WTC11 (cell line): ENCODE data around the gene SMKR1.

Experiments used
- CREB1 ChIP-seq: sonication (generic); formaldehyde crosslinking; IDR thresholded peaks from 2 replicates; pipeline ENCODE4 v1.8.0; 2023; ENCODE audit warnings: mild to moderate bottlenecking, missing genetic modification reagents
- ELF4 ChIP-seq: sonication (generic); formaldehyde crosslinking; IDR thresholded peaks from 2 replicates; pipeline ENCODE4 v1.8.1; 2022; ENCODE audit warnings: low read depth, mild to moderate bottlenecking, moderate library complexity, missing genetic modification reagents
- FOXJ3 ChIP-seq: sonication (generic); formaldehyde crosslinking; IDR thresholded peaks from 2 replicates; pipeline ENCODE4 v1.9.0; 2021; ENCODE audit warnings: missing genetic modification reagents, mild to moderate bottlenecking, borderline replicate concordance
- FOXP1 ChIP-seq: sonication (generic); formaldehyde crosslinking; IDR thresholded peaks from 2 replicates; pipeline ENCODE4 v1.8.0; 2022; ENCODE audit warnings: missing genetic modification reagents, mild to moderate bottlenecking, moderate library complexity, borderline replicate concordance
- RELA ChIP-seq: sonication (generic); formaldehyde crosslinking; IDR thresholded peaks from 2 replicates; pipeline ENCODE4 v1.8.1; 2022; ENCODE audit warnings: missing genetic modification reagents, mild to moderate bottlenecking, borderline replicate concordance
- ZNF219 ChIP-seq: sonication (generic); formaldehyde crosslinking; IDR thresholded peaks from 2 replicates; pipeline ENCODE4 v1.8.0; 2023; ENCODE audit warnings: missing genetic modification reagents, mild to moderate bottlenecking, borderline replicate concordance
- TF ChIP-seq, protein P1 (sequence below): fragments of 200-600 bp; IDR thresholded peaks from 2 replicates; pipeline ENCODE4 v1.8.0; 2022; ENCODE audit warnings: antibody characterized with exemption
- TF ChIP-seq, protein P2 (sequence below): fragments of 250-450 bp; sonication (Bioruptor Pico); IDR thresholded peaks from 2 replicates; pipeline ENCODE4 v1.9.0; 2021; ENCODE audit warnings: mild to moderate bottlenecking, borderline replicate concordance
- TF ChIP-seq, protein P3 (sequence below): sonication (generic); formaldehyde crosslinking; IDR thresholded peaks from 2 replicates; pipeline ENCODE4 v1.8.0; 2022; ENCODE audit warnings: mild to moderate bottlenecking, missing genetic modification reagents
- TF ChIP-seq, protein P4 (sequence below): sonication (generic); formaldehyde crosslinking; IDR thresholded peaks from 2 replicates; pipeline ENCODE4 v1.8.1; 2022; ENCODE audit warnings: mild to moderate bottlenecking, moderate library complexity, missing genetic modification reagents
- TF ChIP-seq, protein P5 (sequence below): sonication (generic); formaldehyde crosslinking; IDR thresholded peaks from 2 replicates; pipeline ENCODE4 v1.8.1; 2023; ENCODE audit warnings: mild to moderate bottlenecking, missing genetic modification reagents, moderate library complexity
- TF ChIP-seq, protein P6 (sequence below): sonication (generic); formaldehyde crosslinking; IDR thresholded peaks from 2 replicates; pipeline ENCODE4 v1.8.0; 2023; ENCODE audit warnings: missing genetic modification reagents, mild to moderate bottlenecking, borderline replicate concordance
- TF ChIP-seq, protein P7 (sequence below): sonication (generic); formaldehyde crosslinking; IDR thresholded peaks from 2 replicates; pipeline ENCODE4 v1.8.0; 2022; ENCODE audit warnings: mild to moderate bottlenecking, missing genetic modification reagents

DNA sequence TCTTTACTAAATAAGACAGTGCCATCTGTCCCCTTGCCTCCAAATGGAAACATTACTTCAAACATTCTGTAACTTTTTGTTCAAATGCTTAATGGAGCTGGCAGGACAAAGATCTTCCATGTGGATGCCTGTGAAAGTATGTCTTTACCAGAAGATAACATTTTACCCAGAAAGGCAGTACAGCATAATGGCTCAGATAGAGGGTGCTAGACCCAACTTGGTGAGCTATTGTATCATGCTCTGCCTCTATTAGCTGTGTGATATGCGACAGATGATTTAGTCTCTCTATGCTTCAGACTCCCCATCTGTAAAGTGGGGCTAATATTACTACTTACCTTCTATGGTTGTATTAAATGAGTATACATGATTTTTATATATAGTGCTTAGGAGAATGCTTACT is 8.8 kb upstream of the SMKR1 start:
- TF ChIP-seq FOXP1 (no peak), FOXJ3 (no peak), RELA (CRISPR knock-in tag) (no peak), ELF4 (CRISPR knock-in tag) (no peak), ZNF219 (CRISPR knock-in tag) (no peak), CREB1 (CRISPR knock-in tag) (no peak)
- TF ChIP-seq, protein P1, sequence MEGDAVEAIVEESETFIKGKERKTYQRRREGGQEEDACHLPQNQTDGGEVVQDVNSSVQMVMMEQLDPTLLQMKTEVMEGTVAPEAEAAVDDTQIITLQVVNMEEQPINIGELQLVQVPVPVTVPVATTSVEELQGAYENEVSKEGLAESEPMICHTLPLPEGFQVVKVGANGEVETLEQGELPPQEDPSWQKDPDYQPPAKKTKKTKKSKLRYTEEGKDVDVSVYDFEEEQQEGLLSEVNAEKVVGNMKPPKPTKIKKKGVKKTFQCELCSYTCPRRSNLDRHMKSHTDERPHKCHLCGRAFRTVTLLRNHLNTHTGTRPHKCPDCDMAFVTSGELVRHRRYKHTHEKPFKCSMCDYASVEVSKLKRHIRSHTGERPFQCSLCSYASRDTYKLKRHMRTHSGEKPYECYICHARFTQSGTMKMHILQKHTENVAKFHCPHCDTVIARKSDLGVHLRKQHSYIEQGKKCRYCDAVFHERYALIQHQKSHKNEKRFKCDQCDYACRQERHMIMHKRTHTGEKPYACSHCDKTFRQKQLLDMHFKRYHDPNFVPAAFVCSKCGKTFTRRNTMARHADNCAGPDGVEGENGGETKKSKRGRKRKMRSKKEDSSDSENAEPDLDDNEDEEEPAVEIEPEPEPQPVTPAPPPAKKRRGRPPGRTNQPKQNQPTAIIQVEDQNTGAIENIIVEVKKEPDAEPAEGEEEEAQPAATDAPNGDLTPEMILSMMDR: no peak
- TF ChIP-seq, protein P2, sequence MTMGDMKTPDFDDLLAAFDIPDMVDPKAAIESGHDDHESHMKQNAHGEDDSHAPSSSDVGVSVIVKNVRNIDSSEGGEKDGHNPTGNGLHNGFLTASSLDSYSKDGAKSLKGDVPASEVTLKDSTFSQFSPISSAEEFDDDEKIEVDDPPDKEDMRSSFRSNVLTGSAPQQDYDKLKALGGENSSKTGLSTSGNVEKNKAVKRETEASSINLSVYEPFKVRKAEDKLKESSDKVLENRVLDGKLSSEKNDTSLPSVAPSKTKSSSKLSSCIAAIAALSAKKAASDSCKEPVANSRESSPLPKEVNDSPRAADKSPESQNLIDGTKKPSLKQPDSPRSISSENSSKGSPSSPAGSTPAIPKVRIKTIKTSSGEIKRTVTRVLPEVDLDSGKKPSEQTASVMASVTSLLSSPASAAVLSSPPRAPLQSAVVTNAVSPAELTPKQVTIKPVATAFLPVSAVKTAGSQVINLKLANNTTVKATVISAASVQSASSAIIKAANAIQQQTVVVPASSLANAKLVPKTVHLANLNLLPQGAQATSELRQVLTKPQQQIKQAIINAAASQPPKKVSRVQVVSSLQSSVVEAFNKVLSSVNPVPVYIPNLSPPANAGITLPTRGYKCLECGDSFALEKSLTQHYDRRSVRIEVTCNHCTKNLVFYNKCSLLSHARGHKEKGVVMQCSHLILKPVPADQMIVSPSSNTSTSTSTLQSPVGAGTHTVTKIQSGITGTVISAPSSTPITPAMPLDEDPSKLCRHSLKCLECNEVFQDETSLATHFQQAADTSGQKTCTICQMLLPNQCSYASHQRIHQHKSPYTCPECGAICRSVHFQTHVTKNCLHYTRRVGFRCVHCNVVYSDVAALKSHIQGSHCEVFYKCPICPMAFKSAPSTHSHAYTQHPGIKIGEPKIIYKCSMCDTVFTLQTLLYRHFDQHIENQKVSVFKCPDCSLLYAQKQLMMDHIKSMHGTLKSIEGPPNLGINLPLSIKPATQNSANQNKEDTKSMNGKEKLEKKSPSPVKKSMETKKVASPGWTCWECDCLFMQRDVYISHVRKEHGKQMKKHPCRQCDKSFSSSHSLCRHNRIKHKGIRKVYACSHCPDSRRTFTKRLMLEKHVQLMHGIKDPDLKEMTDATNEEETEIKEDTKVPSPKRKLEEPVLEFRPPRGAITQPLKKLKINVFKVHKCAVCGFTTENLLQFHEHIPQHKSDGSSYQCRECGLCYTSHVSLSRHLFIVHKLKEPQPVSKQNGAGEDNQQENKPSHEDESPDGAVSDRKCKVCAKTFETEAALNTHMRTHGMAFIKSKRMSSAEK (CRISPR knock-in tag): no peak
- TF ChIP-seq, protein P3, sequence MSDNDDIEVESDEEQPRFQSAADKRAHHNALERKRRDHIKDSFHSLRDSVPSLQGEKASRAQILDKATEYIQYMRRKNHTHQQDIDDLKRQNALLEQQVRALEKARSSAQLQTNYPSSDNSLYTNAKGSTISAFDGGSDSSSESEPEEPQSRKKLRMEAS (CRISPR knock-in tag): no peak
- TF ChIP-seq, protein P4, sequence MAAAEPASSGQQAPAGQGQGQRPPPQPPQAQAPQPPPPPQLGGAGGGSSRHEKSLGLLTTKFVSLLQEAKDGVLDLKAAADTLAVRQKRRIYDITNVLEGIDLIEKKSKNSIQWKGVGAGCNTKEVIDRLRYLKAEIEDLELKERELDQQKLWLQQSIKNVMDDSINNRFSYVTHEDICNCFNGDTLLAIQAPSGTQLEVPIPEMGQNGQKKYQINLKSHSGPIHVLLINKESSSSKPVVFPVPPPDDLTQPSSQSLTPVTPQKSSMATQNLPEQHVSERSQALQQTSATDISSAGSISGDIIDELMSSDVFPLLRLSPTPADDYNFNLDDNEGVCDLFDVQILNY (CRISPR knock-in tag): no peak
- TF ChIP-seq, protein P5, sequence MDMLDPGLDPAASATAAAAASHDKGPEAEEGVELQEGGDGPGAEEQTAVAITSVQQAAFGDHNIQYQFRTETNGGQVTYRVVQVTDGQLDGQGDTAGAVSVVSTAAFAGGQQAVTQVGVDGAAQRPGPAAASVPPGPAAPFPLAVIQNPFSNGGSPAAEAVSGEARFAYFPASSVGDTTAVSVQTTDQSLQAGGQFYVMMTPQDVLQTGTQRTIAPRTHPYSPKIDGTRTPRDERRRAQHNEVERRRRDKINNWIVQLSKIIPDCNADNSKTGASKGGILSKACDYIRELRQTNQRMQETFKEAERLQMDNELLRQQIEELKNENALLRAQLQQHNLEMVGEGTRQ (CRISPR knock-in tag): no peak
- TF ChIP-seq, protein P6, sequence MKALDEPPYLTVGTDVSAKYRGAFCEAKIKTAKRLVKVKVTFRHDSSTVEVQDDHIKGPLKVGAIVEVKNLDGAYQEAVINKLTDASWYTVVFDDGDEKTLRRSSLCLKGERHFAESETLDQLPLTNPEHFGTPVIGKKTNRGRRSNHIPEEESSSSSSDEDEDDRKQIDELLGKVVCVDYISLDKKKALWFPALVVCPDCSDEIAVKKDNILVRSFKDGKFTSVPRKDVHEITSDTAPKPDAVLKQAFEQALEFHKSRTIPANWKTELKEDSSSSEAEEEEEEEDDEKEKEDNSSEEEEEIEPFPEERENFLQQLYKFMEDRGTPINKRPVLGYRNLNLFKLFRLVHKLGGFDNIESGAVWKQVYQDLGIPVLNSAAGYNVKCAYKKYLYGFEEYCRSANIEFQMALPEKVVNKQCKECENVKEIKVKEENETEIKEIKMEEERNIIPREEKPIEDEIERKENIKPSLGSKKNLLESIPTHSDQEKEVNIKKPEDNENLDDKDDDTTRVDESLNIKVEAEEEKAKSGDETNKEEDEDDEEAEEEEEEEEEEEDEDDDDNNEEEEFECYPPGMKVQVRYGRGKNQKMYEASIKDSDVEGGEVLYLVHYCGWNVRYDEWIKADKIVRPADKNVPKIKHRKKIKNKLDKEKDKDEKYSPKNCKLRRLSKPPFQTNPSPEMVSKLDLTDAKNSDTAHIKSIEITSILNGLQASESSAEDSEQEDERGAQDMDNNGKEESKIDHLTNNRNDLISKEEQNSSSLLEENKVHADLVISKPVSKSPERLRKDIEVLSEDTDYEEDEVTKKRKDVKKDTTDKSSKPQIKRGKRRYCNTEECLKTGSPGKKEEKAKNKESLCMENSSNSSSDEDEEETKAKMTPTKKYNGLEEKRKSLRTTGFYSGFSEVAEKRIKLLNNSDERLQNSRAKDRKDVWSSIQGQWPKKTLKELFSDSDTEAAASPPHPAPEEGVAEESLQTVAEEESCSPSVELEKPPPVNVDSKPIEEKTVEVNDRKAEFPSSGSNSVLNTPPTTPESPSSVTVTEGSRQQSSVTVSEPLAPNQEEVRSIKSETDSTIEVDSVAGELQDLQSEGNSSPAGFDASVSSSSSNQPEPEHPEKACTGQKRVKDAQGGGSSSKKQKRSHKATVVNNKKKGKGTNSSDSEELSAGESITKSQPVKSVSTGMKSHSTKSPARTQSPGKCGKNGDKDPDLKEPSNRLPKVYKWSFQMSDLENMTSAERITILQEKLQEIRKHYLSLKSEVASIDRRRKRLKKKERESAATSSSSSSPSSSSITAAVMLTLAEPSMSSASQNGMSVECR (CRISPR knock-in tag): no peak
- TF ChIP-seq, protein P7, sequence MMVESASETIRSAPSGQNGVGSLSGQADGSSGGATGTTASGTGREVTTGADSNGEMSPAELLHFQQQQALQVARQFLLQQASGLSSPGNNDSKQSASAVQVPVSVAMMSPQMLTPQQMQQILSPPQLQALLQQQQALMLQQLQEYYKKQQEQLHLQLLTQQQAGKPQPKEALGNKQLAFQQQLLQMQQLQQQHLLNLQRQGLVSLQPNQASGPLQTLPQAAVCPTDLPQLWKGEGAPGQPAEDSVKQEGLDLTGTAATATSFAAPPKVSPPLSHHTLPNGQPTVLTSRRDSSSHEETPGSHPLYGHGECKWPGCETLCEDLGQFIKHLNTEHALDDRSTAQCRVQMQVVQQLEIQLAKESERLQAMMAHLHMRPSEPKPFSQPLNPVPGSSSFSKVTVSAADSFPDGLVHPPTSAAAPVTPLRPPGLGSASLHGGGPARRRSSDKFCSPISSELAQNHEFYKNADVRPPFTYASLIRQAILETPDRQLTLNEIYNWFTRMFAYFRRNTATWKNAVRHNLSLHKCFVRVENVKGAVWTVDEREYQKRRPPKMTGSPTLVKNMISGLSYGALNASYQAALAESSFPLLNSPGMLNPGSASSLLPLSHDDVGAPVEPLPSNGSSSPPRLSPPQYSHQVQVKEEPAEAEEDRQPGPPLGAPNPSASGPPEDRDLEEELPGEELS (CRISPR knock-in tag): no peak
